GM10266 (cell line): ENCODE measurements around the gene TMC7.

ENCODE experiments used
- DNase-seq: peaks from one replicate; pipeline ENCODE4 v3.0.0; 2012; ENCODE audit errors: extremely low spot score
- CTCF ChIP-seq: IDR thresholded peaks from 2 replicates; pipeline ENCODE4 v1.5.1; 2012; ENCODE audit warnings: mild to moderate bottlenecking, low read depth; ENCODE audit not compliant: control insufficient read depth, insufficient read depth; ENCODE audit errors: missing control alignments

Gene TMC7

GRCh38 chr16:19098173-19098572 lies 114.4 kb downstream of the TMC7 start:
- no peak for TF ChIP-seq CTCF

GRCh38 chr16:19102187-19102872 lies 118.6 kb downstream of the TMC7 start:
- TF ChIP-seq CTCF, result no peak
- DNase-seq, result no peak

More at GRCh38 chr16:19098173-19098572, 114.4 kb downstream of the TMC7 start:
- DNase-seq, result no peak

GRCh38 chr16:19104607-19105006 lies 120.9 kb downstream of the TMC7 start:
- no peak for DNase-seq
- no peak for TF ChIP-seq CTCF

- DNase-seq, result no peak
- TF ChIP-seq CTCF, result no peak
These were observed 121.4 kb downstream of the TMC7 start for GRCh38 chr16:19105131-19105530.

GRCh38 chr16:19105891-19106624 lies 122.3 kb downstream of the TMC7 start:
- no peak for TF ChIP-seq CTCF
- no peak for DNase-seq

- no peak for DNase-seq
- no peak for TF ChIP-seq CTCF
These were observed 122.9 kb downstream of the TMC7 start for GRCh38 chr16:19106625-19107020.
